ENCODE data around the gene P4HTM.

DNA sequence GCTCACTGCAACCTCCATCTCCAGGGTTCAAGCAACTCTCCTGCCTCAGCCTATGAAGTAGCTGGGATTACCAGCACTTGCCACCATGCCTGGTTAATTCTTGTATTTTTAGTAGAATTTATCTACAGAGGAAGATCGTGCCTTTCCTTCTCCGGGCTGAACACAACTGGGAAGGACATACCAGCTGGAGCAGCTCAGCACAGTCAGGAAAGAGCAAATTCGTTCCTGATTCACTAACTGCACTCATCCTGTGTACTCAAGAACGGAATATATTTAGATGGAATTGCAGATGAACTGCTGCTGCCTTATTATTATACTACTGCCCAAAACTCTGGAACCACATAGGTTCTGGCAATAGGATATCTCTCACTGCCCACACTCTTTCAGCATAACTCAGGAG lies 27.1 kb upstream of the P4HTM start:
- TF ChIP-seq, protein P1, sequence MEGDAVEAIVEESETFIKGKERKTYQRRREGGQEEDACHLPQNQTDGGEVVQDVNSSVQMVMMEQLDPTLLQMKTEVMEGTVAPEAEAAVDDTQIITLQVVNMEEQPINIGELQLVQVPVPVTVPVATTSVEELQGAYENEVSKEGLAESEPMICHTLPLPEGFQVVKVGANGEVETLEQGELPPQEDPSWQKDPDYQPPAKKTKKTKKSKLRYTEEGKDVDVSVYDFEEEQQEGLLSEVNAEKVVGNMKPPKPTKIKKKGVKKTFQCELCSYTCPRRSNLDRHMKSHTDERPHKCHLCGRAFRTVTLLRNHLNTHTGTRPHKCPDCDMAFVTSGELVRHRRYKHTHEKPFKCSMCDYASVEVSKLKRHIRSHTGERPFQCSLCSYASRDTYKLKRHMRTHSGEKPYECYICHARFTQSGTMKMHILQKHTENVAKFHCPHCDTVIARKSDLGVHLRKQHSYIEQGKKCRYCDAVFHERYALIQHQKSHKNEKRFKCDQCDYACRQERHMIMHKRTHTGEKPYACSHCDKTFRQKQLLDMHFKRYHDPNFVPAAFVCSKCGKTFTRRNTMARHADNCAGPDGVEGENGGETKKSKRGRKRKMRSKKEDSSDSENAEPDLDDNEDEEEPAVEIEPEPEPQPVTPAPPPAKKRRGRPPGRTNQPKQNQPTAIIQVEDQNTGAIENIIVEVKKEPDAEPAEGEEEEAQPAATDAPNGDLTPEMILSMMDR (IDR thresholded peaks at IDR 0.05), result no peak
- no peak for TF ChIP-seq POLR2A (IDR thresholded peaks at IDR 0.05)
